ENCODE results near the gene GOT1. TPM values are rescaled to one million over a fixed set of nuclear protein-coding genes. Genes with fewer than 3 reads are reported as not detected.
A peak's percentile ranks its signal among the peaks of the same experiment; 100 is the strongest.

GOT1 gene
- total and polyA plus RNA-seq, 2 experiments from 2014 or later: 36.8 to 37.7 TPM

- H3K4me3 Mint-ChIP-seq: no peak overlapping the region
- no peak overlapping the region for H3K4me3 ChIP-seq
- peaks cover 7% of the 10 kb centered on the region for H3K27me3 Mint-ChIP-seq (ENCODE audit: insufficient read depth, low read depth, poor library complexity)
- no peaks in the 10 kb centered on the region; the same call in 1 of the 2 replicates for H3K4me1 ChIP-seq (ENCODE audit: insufficient read depth)
- no peak overlapping the region for H2AFZ ChIP-seq
- peaks cover 13% of the 10 kb centered on the region for H3K27me3 ChIP-seq (ENCODE audit: insufficient read depth)
- DNase-seq (ENCODE audit: low spot score) (no peak), ATAC-seq (no peak)
- TF ChIP-seq ZNF331 (CRISPR knock-in tag; IDR thresholded peaks at IDR 0.05; ENCODE audit: low read depth) (no peak), EZH2 (IDR thresholded peaks at IDR 0.05; ENCODE audit: low read depth, unreplicated experiment) (no peak), ZNF114 (CRISPR knock-in tag; IDR thresholded peaks at IDR 0.05) (no peak), ZNF462 (CRISPR knock-in tag; IDR thresholded peaks at IDR 0.05) (no peak), REST (IDR thresholded peaks at IDR 0.05; ENCODE audit: unreplicated experiment) (no peak), JUNB (IDR thresholded peaks at IDR 0.05; ENCODE audit: unreplicated experiment) (no peak), ETS1 (IDR thresholded peaks at IDR 0.05) (no peak), CTCF (conservative IDR thresholded peaks at IDR 0.05; ENCODE audit: low read depth in 2 of 2) (peak in 1 of 2 experiments; percentile 21; a peak in 1 of 4 replicates), EZH2phosphoT487 (IDR thresholded peaks at IDR 0.05; ENCODE audit: unreplicated experiment) (no peak)
- H3K9me2 ChIP-seq (ENCODE audit: insufficient read depth): no peaks in the 10 kb centered on the region
- H3K4me1 Mint-ChIP-seq: peaks cover 22% of the 10 kb centered on the region
- no peak overlapping the region for H3K27ac ChIP-seq (ENCODE audit: low read depth)
- H3K79me2 ChIP-seq (replicated peaks; ENCODE audit: insufficient read depth): no peaks in the 10 kb centered on the region
- no peaks in the 10 kb centered on the region for H3K36me3 ChIP-seq (ENCODE audit: insufficient read depth)
- H3K9me3 Mint-ChIP-seq: no peaks in the 10 kb centered on the region
- H3K36me3 Mint-ChIP-seq (ENCODE audit: low read depth): no peaks in the 10 kb centered on the region
- no peak overlapping the region for H3K4me2 ChIP-seq
- no peaks in the 10 kb centered on the region for H4K20me1 ChIP-seq (replicated peaks; ENCODE audit: insufficient read depth)
- no peaks in the 10 kb centered on the region for H3F3A ChIP-seq (replicated peaks; ENCODE audit: low read depth)
- no peak overlapping the region for H3K27ac Mint-ChIP-seq
Observed at GRCh38 chr10:99360934-99361333, 69.5 kb downstream of the GOT1 start.
